CD4-positive, alpha-beta T cell (primary cell): ENCODE data around the gene STOM. TPM values are rescaled to one million over a fixed set of nuclear protein-coding genes. Genes with fewer than 3 reads are reported as not detected.

Experiments used
- ATAC-seq: fragments of 200-7000 bp; cut with Tn5 transposase; one replicate; pipeline ENCODE4 v1.10.0; 2022; ENCODE audit warnings: mild to moderate bottlenecking; ENCODE audit not compliant: poor library complexity
- CTCF ChIA-PET: fragments of 350-600 bp; sonication (Branson Sonifier 250); formaldehyde crosslinking; loops from one replicate; lab custom pipeline; 2021; ENCODE audit warnings: antibody characterized with exemption, inconsistent platforms; lab: Charles Lee
- POLR2A ChIA-PET: fragments of 350-600 bp; sonication (Branson Sonifier 250); formaldehyde crosslinking; loops from one replicate; lab custom pipeline; 2021; ENCODE audit warnings: antibody characterized with exemption, inconsistent platforms; lab: Charles Lee
- DNase-seq, 14 experiments: peaks; one replicate each; pipeline ENCODE4 v3.0.0-alpha.2; 2013 to 2020; ENCODE audit warnings: mixed read lengths in 2 of 14
- H3K27ac ChIP-seq, 2 donors: one replicate each; pipeline versions ENCODE4 v1.5.1 to v1.7.0; 2013; ENCODE audit warnings: low read length in 2 of 2, low read depth in 1 of 2, mild to moderate bottlenecking in 1 of 2
- H3K27me3 ChIP-seq, 2 experiments: 1 replicate in 1 of 2; 2 replicates in 1 of 2; pipeline versions ENCODE4 v1.6.1 to v1.7.0; 2013; ENCODE audit warnings: low read length in 2 of 2, control low read depth in 1 of 2, mild to moderate bottlenecking in 1 of 2, moderate library complexity in 1 of 2; ENCODE audit not compliant: insufficient read depth in 2 of 2, control insufficient read depth in 1 of 2
- H3K36me3 ChIP-seq: one replicate; pipeline ENCODE4 v1.6.1; 2013; ENCODE audit warnings: low read length, control low read depth; ENCODE audit not compliant: insufficient read depth
- H3K4me1 ChIP-seq: one replicate; pipeline ENCODE4 v1.6.1; 2013; ENCODE audit warnings: low read length, control low read depth; ENCODE audit not compliant: insufficient read depth
- H3K4me3 ChIP-seq: one replicate; pipeline ENCODE4 v1.5.1; 2013; ENCODE audit warnings: mild to moderate bottlenecking, low read length, moderate library complexity
- H3K9me3 ChIP-seq, 2 experiments: 1 replicate in 1 of 2; 2 replicates in 1 of 2; pipeline versions ENCODE4 v1.6.1 to v1.7.0; 2013; ENCODE audit warnings: low read length in 2 of 2, mild to moderate bottlenecking in 2 of 2, control low read depth in 1 of 2, moderate library complexity in 1 of 2; ENCODE audit not compliant: control insufficient read depth in 1 of 2, insufficient read depth in 1 of 2
- H3K27ac Mint-ChIP-seq: one replicate; pipeline ENCODE4 v1.8.0; 2020; ENCODE audit warnings: mixed read lengths
- H3K27me3 Mint-ChIP-seq: one replicate; pipeline ENCODE4 v1.8.0; 2021; ENCODE audit warnings: mixed read lengths
- H3K36me3 Mint-ChIP-seq: one replicate; pipeline ENCODE4 v1.8.0; 2021; ENCODE audit warnings: low read depth, mixed read lengths
- H3K4me1 Mint-ChIP-seq: one replicate; pipeline ENCODE4 v1.8.0; 2021; ENCODE audit warnings: low read depth, mixed read lengths
- H3K4me3 Mint-ChIP-seq: one replicate; pipeline ENCODE4 v1.8.0; 2020; ENCODE audit warnings: mild to moderate bottlenecking, mixed read lengths
- H3K9me3 Mint-ChIP-seq: one replicate; pipeline ENCODE4 v1.8.0; 2020; ENCODE audit warnings: mixed read lengths
- CTCF ChIP-seq: fragments of 200-600 bp; IDR thresholded peaks from one replicate; pipeline ENCODE4 v1.8.0; 2022; ENCODE audit warnings: antibody characterized with exemption, mild to moderate bottlenecking
- intact Hi-C, 2 experiments: fragments of 100-400 bp; cut with DNase I in 1 of 2; cut with micrococcal nuclease in 1 of 2; formaldehyde crosslinking; loops; one replicate each; pipeline versions ENCODE4 v1.15.1 to v1.9.0; 2023 to 2025; cut with DNase I, micrococcal nuclease
- total RNA-seq, 174 experiments: library from RNA in 2 of 174; stranded (reverse) in 2 of 174; gene quantifications; one replicate each; pipeline ENCODE4 v1.2.3 and lab custom pipeline; 2021 to 2026

Gene STOM
- total RNA-seq, 2 experiments from 2014 or later: 26.1 to 27.9 TPM

DNA sequence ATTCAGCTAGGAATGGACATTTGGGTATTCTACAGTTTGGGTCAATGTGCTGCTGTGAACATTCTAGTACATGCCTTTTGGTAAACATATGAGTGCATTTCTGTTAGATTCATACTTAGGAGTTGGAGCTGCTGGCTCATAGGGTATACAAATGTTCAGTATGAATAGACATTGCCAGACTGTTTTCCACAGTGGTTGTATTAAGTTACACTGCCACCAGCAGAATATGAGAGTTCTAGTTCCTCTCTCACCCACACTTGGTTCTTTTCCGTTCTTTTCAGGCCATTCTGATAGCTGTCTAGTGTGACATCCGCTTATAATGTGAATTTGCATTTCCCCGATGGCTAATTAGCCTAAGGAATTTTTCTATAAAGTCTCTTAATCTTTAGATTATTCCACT is 25.0 kb downstream of the STOM start:
- intact Hi-C loops: no loop called here
- H3K27ac Mint-ChIP-seq: no peak overlapping the region
- H3K4me1 ChIP-seq: peaks cover 4% of the 10 kb centered on the region
- ATAC-seq: no peak
- CTCF ChIA-PET: interaction anchor here (2.1 kb wide), 1 partner anchor 25 kb away, joined by 9 read pairs; no protein-coding TSS in a partner anchor
- H3K36me3 Mint-ChIP-seq: peaks cover 60% of the 10 kb centered on the region
- H3K4me1 Mint-ChIP-seq: no peaks in the 10 kb centered on the region
- H3K27ac ChIP-seq: no peak overlapping the region
- POLR2A ChIA-PET: no interaction called here
- no peaks in the 10 kb centered on the region for H3K9me3 ChIP-seq
- no peaks in the 10 kb centered on the region for H3K27me3 Mint-ChIP-seq
- no peak for DNase-seq
- no peaks in the 10 kb centered on the region for H3K9me3 Mint-ChIP-seq
- H3K4me3 Mint-ChIP-seq: no peak overlapping the region
- H3K36me3 ChIP-seq: peaks cover 79% of the 10 kb centered on the region
- no peak overlapping the region for H3K4me3 ChIP-seq
- TF ChIP-seq CTCF: no peak
- H3K27me3 ChIP-seq: no peaks in the 10 kb centered on the region

DNA sequence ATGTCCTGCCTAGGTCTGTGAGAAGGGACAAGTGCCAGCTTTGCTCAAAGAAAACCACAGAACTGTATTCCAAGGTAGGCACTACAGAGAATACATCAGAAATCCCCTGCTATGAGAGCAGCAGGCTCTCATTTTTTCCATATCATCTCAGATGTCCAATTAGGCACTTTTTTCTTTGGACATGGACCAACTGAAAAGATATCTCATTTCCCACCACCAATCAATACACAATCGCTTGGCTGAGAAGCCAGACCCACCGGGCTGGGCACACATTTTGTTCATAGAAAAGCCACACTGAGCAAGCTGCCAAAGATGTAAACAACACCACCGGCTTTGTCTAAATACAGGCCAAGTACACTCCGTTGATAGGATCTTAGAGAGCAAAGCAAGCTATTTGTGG is 25.9 kb downstream of the STOM start:
- ATAC-seq (no peak), DNase-seq (no peak)
- Histone ChIP-seq H3K27ac (no peak overlapping the region), H3K9me3 (no peaks in the 10 kb centered on the region), H3K4me3 (no peak overlapping the region), H3K4me1 (peaks cover 4% of the 10 kb centered on the region), H3K27me3 (no peaks in the 10 kb centered on the region), H3K36me3 (peaks cover 81% of the 10 kb centered on the region)
- TF ChIP-seq CTCF: no peak
- Mint-ChIP-seq H3K36me3 (peaks cover 56% of the 10 kb centered on the region), H3K27ac (no peak overlapping the region), H3K4me1 (no peaks in the 10 kb centered on the region), H3K9me3 (no peaks in the 10 kb centered on the region), H3K4me3 (no peak overlapping the region), H3K27me3 (no peaks in the 10 kb centered on the region)
- ChIA-PET CTCF (interaction anchor here (2.1 kb wide), 1 partner anchor 24 kb away, joined by 9 read pairs; no protein-coding TSS in a partner anchor), POLR2A (no interaction called here)
- intact Hi-C loops: no loop called here

- Mint-ChIP-seq H3K27ac (no peak overlapping the region), H3K9me3 (no peaks in the 10 kb centered on the region), H3K27me3 (no peaks in the 10 kb centered on the region), H3K4me1 (no peaks in the 10 kb centered on the region), H3K4me3 (no peak overlapping the region), H3K36me3 (peaks cover 48% of the 10 kb centered on the region)
- TF ChIP-seq CTCF: no peak
- no peak for ATAC-seq
- Histone ChIP-seq H3K27me3 (no peaks in the 10 kb centered on the region), H3K27ac (no peak overlapping the region), H3K4me3 (no peak overlapping the region), H3K36me3 (peaks cover 67% of the 10 kb centered on the region), H3K9me3 (no peaks in the 10 kb centered on the region), H3K4me1 (peaks cover 4% of the 10 kb centered on the region)
- no peak for DNase-seq
- ChIA-PET POLR2A (no interaction called here), CTCF (no interaction called here)
- intact Hi-C loops: no loop called here
Observed at GRCh38 chr9:121340676-121341392, 29.2 kb downstream of the STOM start.
